ENCODE data around the gene ASTN2. TPM values are rescaled to one million over a fixed set of nuclear protein-coding genes. Genes with fewer than 3 reads are reported as not detected.

Gene ASTN2
- total and polyA plus RNA-seq, 9 of the 15 experiments (the other 6 are each of a cell fraction or from before 2014, with no cell fraction given): 0.56 to 3.5 (median 1.9) TPM

DNA sequence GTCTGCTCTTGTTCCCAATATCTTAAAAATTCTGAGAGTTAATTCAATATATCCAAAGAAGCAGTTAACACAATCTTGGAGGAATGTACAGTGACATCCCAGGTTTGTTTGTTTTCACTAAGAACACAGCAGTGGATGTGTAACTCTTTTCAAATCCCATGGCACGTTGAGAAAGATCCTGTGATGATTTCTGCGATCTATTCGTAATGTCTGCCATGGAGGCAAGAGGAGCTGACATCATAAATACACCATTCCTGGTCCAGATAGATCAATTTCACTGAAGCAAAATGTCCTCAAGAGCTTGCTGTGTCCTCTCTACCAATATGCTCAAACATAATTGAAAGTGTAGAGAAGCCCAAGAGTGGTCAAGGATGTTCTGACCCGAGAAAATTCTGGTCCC lies 980.5 kb downstream of the ASTN2 start (continued):
- TF ChIP-seq, protein P1, sequence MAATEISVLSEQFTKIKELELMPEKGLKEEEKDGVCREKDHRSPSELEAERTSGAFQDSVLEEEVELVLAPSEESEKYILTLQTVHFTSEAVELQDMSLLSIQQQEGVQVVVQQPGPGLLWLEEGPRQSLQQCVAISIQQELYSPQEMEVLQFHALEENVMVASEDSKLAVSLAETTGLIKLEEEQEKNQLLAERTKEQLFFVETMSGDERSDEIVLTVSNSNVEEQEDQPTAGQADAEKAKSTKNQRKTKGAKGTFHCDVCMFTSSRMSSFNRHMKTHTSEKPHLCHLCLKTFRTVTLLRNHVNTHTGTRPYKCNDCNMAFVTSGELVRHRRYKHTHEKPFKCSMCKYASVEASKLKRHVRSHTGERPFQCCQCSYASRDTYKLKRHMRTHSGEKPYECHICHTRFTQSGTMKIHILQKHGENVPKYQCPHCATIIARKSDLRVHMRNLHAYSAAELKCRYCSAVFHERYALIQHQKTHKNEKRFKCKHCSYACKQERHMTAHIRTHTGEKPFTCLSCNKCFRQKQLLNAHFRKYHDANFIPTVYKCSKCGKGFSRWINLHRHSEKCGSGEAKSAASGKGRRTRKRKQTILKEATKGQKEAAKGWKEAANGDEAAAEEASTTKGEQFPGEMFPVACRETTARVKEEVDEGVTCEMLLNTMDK (IDR thresholded peaks at IDR 0.05; ENCODE audit: borderline replicate concordance, insufficient read depth, low read depth, low read length, poor library complexity, severe bottlenecking): no peak
- TF ChIP-seq ASH1L (IDR thresholded peaks at IDR 0.05; ENCODE audit: borderline replicate concordance, low read depth, partially characterized antibody): no peak

DNA sequence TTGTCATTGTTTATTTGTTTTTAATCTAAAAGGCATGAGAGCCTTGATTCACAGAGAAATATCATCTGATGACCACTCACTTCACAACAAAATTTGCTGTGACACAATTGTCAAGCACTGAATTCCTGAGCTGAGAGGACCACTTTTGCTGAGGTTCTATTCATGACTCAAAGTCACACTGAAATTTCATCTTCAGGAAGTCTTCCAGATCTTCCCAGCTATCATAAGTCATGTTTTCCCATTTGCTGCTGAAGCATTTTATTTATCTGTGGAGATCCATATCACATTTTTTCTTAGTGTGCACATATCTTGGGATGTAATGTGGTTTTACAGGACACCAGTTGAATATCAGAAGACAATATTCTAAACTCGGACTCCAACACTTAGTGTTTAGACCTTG lies 982.8 kb downstream of the ASTN2 start:
- Histone ChIP-seq H3K27ac (ENCODE audit: extremely low read depth, low read depth, low read length) (no peak overlapping the region), H3K4me2 (ENCODE audit: insufficient read depth, low read length) (no peak overlapping the region), H3K27me3 (ENCODE audit: control insufficient read depth in 2 of 2, insufficient read depth in 2 of 2, low read length in 2 of 2) (no peaks in the 10 kb centered on the region), H2AFZ (ENCODE audit: low read depth, low read length) (no peak overlapping the region), H3K79me2 (ENCODE audit: control insufficient read depth, insufficient read depth, low read length) (no peaks in the 10 kb centered on the region), H3K9ac (ENCODE audit: insufficient read depth in 1 of 2, low read depth in 2 of 2, low read length in 2 of 2) (no peak overlapping the region), H4K20me1 (replicated peaks; ENCODE audit: control insufficient read depth, insufficient read depth, low read length) (no peaks in the 10 kb centered on the region), H3K4me3 (no peak overlapping the region), H3K4me1 (replicated peaks in 1 of 2; ENCODE audit: control insufficient read depth in 2 of 2, insufficient read depth in 2 of 2, low read length in 2 of 2) (peaks cover 0 to 2% of the 10 kb centered on the region in 2 experiments; a peak in 4 of 5 replicates), H3K9me3 (replicated peaks; ENCODE audit: control insufficient read depth, insufficient read depth, low read depth, low read length) (no peaks in the 10 kb centered on the region), H3K9me1 (ENCODE audit: control insufficient read depth, insufficient read depth, low read length) (no peaks in the 10 kb centered on the region), H3K36me3 (ENCODE audit: control insufficient read depth, insufficient read depth, low read length) (no peaks in the 10 kb centered on the region)
- no TSS peak for BruUV-seq (replicated peaks)
- no peak for FAIRE-seq
- no peak for DNase-seq (ENCODE audit: extremely low read depth in 1 of 4, low spot score in 3 of 4)
- in situ Hi-C loops (cut with MboI): no loop called here
- ATAC-seq: no peak
- POLR2A ChIA-PET: interaction anchor here (2.6 kb wide), 1 partner anchor 9 kb away, joined by 19 read pairs; no protein-coding TSS in a partner anchor
- CTCF ChIA-PET (ENCODE audit: low intra/inter-chr PET ratio): no interaction called here
- WGBS (ENCODE audit: insufficient coverage, low coverage, missing lambda C conversion rate): 38% methylated on average over 1 of the region's 1 CpG
- no peak for TF ChIP-seq BRCA1 (IDR thresholded peaks at IDR 0.05)
- no peak for TF ChIP-seq BRCA1 (CRISPR knock-in tag; IDR thresholded peaks at IDR 0.05)
- peak; percentile 28; the same call in 1 of the 2 replicates for TF ChIP-seq JUN (IDR thresholded peaks at IDR 0.05; ENCODE audit: borderline replicate concordance, low read depth, low read length)
- TF ChIP-seq JUN (CRISPR knock-in tag; IDR thresholded peaks at IDR 0.05; ENCODE audit: borderline replicate concordance): no peak
- intact Hi-C loops (cut with micrococcal nuclease): no loop called here

Data from K562 (cell line).